Brain pericyte (primary cell): ENCODE results near the gene STRC.
"Not testable (repeated sequence)": the region's sequence is repeated elsewhere in the genome, so short reads cannot be mapped to it uniquely, and the experiment has no call there.

Experiments used
- DNase-seq: peaks from one replicate; pipeline ENCODE4 v3.0.0-alpha.2; 2012; ENCODE audit warnings: low read depth, low spot score

The STRC gene

GRCh38 chr15:43618700-43619099 is at the start of gene STRC:
STRC (minus strand) TSS chr15:43618800; CDS start chr15:43618722, 78 bp downstream.
- not testable (repeated sequence) for DNase-seq

- DNase-seq, result not testable (repeated sequence)
Observed at GRCh38 chr15:43666177-43666576, 47.6 kb upstream of the STRC start.

- DNase-seq, result not testable (repeated sequence)
Observed at GRCh38 chr15:43663333-43663732, 44.7 kb upstream of the STRC start.

- not testable (repeated sequence) for DNase-seq
Observed at GRCh38 chr15:43662293-43662692, 43.7 kb upstream of the STRC start.

- not testable (repeated sequence) for DNase-seq
Observed at GRCh38 chr15:43659727-43660126, 41.1 kb upstream of the STRC start.

- not testable (repeated sequence) for DNase-seq
Observed at GRCh38 chr15:43649430-43649926, 30.9 kb upstream of the STRC start.

GRCh38 chr15:43648649-43649429 is 30.2 kb upstream of the STRC start, which contains the start of gene CATSPER2:
CATSPER2 (minus strand) TSS chr15:43648844; CDS start chr15:43648061, 783 bp downstream.
- no peak for DNase-seq

- DNase-seq, result not testable (repeated sequence)
Observed at GRCh38 chr15:43638464-43639204, 20.0 kb upstream of the STRC start.

GRCh38 chr15:43626937-43627336 is 8.3 kb upstream of the STRC start:
- DNase-seq, result not testable (repeated sequence)

- DNase-seq, result no peak
Observed at GRCh38 chr15:43625106-43625505, 6.5 kb upstream of the STRC start.

- DNase-seq, result not testable (repeated sequence)
Observed at GRCh38 chr15:43622068-43622799, 3.6 kb upstream of the STRC start.

GRCh38 chr15:43617750-43618149 is 850 bp downstream of the STRC start:
- not testable (repeated sequence) for DNase-seq

GRCh38 chr15:43602233-43602632 is 16.4 kb downstream of the STRC start:
- not testable (repeated sequence) for DNase-seq

- DNase-seq, result not testable (repeated sequence)
Observed at GRCh38 chr15:43600200-43600599, 18.4 kb downstream of the STRC start.

GRCh38 chr15:43599131-43599530 is 19.5 kb downstream of the STRC start:
- DNase-seq, result not testable (repeated sequence)

- not testable (repeated sequence) for DNase-seq
Observed at GRCh38 chr15:43593328-43594190, 25.0 kb downstream of the STRC start, which contains the start of gene CKMT1B. CKMT1B (plus strand) TSS chr15:43594027; CDS start chr15:43594219, 192 bp downstream.

- DNase-seq, result not testable (repeated sequence)
Observed at GRCh38 chr15:43592841-43593240, 25.8 kb downstream of the STRC start.

GRCh38 chr15:43589778-43590466 is 28.7 kb downstream of the STRC start, which contains the start of gene PPIP5K1:
PPIP5K1 (minus strand) TSS chr15:43590208; CDS start chr15:43584504, 5,704 bp downstream.
- not testable (repeated sequence) for DNase-seq

GRCh38 chr15:43574607-43575006 is 44.0 kb downstream of the STRC start:
- not testable (repeated sequence) for DNase-seq

GRCh38 chr15:43566615-43567014 is 52.0 kb downstream of the STRC start:
- not testable (repeated sequence) for DNase-seq
